Activated CD4-positive, alpha-beta T cell treated with anti-CD3 and anti-CD28 coated beads, Interleukin-2, amount 50 U/mL, for 24 hours (primary cell): Measurements from ENCODE around the gene LDLRAD1.
A peak's percentile ranks its signal among the peaks of the same experiment; 100 is the strongest.
"Not testable (repeated sequence)": the region's sequence is repeated elsewhere in the genome, so short reads cannot be mapped to it uniquely, and the experiment has no call there.

Experiments used
- DNase-seq, 2 donors: peaks; one replicate each; pipeline ENCODE4 v3.0.0-alpha.2; 2020; ENCODE audit warnings: low read depth in 1 of 2, low spot score in 1 of 2

The LDLRAD1 gene

DNA sequence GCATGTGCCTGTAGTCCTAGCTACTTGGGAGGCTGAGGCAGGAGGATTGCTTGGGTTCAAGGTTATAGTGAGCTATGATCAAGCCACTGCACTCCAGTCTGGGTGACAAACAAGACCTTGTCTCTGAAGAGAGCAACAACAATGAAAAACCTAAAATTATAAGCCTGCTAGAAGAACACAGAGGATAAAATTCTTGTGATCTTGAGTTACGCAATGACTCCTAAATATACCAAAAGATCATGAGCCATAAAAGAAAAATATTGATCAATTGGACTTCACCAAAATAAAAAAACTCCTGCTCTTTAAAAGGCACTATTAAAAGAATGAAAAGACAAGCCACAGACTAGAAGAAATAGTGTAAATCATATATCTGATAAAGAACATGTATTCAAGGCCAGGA, 22.3 kb downstream of the LDLRAD1 start:
- no peak for DNase-seq

DNA sequence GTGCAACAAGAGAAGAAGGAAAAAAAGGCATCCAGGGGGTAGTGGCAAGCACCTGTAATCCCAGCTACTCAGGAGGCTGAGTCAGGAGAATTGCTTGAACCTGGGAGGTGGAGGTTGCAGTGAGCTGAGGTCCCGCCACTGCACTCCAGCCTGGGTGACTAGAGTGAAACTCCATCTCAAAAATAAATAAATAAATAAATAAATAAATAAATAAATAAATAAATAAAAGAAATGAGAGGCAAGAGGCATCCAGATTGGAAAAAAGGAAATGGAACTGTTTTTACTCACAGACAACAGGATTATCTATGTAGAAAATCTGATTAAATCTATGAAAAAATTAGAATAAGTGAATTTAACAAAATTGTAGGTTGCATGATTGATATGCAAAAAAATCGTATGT, 23.5 kb downstream of the LDLRAD1 start:
- not testable (repeated sequence) for DNase-seq

DNA sequence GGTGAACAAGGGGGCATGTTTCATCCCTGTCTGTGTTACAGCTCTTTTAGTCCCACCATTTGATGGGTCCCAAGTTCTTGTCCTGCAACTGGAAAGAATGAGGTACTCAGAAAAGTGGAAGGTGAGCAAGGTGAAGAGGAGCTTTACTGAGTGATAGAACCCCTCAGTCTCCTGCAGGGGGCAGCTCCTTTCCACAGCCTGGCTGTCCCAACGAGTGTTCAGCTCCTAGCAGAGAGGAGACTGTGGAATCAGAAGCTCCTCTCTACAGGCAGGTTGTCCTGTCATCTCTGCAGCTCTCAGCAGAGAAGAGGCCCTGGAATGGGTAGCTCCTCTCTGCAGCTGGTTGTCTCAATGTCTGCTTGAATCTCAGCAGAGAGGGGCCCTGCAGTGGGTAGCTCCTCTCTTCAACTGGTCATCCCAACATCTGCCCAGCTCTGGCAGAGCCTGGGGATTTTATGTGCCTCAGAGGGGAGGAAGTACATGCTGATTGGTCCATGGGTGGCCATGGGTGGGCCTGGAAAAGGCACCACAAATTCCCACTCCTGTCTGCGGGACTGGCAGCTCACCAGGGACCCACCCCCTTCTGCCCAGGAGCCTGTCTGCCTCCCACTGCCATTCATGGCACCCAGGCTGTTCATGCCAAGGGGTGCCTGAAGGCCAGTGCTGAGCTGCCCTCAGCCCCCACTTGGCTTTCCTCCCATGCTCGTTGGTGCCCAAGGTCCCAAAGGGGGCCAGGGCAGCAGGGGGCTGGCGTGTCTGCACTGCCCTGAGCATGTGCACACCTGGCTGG, 25.7 kb downstream of the LDLRAD1 start:
- no peak for DNase-seq

DNA sequence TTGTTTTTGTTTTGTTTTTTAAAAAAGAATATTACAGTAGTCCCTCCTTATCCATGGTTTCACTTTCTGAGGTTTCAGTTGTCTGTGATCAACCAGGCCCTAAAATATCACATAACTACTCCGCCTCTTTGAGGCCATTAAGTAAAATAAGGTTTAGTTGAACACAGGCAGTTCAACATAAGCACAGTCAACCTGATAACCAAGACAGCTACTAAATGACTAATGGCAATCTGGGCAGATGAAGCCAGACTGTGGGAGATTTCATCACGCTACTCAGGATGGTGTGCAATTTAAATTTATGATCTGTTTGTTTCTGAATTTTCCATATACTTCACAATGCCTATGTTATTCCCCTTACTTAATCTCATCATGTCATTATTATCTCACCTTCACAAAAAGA, 30.1 kb downstream of the LDLRAD1 start:
- no peak for DNase-seq

DNA sequence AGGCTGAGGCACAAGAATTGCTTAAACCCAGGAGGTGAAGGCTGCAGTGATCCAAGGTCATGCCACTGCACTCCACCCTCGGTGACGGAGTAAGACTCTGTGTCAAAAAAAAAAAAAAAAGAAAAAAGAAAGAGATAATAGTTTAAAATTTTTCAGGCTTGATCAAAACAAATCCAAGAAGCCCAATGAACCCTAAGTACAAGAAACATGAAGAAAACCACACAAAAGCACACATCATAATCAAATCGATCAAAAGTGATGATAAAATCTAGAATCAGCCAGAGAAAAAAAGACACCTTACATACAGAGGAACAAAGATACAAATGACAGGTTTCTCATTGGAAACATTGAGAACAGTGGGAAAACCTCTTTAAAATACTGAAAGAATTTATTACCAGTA, 31.5 kb downstream of the LDLRAD1 start:
- DNase-seq, result no peak

DNA sequence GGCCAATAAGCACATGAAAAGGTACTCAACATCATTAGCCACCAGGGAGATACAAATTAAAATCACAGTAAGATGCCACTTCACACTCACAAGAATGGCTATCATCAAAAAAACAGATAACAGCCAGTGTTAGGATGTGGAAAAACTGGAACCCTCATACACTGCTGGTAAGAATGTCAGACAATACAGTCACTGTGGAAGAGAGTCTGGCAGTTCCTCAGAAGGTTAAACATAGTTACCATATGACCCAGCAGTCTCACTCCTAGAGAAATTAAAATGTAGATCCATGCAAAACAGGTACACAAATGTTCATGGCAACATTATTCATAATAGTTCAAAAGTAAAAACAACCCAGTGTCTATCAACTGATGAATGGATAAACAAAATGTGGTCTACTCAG, 33.3 kb downstream of the LDLRAD1 start:
- DNase-seq, result no peak

DNA sequence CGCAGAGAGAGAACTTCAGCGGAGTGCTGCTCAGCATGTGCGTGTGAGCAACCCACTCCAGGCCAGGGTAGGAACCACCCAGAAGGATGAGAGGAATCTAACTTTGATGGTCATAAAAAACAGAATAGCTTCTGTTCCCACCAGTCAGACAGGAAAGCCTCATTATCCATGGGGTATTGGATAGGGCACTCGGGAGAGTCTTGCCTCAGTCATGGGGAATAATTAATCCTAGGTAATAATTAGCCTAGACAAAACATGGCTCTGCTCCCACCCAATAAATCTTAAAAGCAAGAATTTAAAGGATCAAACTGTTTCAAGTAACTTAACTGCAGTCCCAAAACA, 35.3 kb downstream of the LDLRAD1 start:
- DNase-seq, result no peak

DNA sequence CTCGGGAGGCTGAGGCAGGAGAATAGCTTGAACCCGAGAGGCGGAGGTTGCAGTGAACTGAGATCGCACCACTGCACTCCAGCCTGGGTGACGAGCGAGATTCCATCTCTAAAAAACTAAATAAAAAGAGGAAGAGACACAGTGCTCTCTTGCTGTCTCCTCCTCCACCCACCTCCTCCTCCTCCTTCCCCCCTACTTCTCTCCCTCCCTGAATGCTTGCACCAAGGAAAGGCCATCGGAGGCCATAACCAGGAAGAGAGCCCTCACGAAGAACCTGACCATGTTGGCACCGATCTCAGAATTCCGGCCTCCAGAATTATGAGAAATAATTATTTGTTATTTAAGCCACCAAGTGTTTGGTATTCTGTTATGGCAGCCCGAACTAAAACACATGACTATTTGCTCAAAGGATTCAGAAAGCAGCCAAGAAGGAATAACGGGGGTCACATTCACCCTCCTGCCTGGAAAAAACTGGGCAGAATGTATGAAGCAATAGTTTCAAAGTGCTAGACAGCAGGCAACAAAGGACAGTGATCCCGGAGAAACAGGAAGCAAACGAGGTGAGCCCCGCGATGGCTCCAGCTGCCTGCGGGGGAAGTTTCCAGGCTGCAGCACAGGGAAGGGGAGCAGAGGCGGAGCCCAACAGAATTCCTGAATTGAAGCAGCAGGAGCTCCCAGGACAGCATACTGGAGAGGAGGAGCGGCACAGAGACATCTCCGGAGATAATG, 35.8 kb downstream of the LDLRAD1 start:
- no peak for DNase-seq

DNA sequence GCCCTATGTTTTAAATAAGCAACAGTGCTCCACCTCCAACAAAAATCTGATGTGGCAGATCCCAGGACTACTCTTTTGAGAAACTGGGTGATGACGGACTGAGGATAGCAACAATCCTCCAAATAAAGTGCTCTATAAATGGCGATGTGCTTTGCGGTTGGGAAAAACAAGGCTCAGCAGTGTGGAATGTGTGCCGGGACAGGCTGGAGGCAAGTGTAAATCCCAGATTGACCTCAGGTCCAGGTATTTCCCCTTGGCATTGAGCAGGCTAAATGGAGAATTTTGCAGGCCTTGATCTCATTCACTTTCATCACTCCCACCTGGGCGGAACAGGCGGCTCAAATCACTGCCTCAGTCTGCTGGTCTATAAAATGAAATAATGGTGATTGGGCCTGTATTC, 36.8 kb downstream of the LDLRAD1 start:
- no peak for DNase-seq

DNA sequence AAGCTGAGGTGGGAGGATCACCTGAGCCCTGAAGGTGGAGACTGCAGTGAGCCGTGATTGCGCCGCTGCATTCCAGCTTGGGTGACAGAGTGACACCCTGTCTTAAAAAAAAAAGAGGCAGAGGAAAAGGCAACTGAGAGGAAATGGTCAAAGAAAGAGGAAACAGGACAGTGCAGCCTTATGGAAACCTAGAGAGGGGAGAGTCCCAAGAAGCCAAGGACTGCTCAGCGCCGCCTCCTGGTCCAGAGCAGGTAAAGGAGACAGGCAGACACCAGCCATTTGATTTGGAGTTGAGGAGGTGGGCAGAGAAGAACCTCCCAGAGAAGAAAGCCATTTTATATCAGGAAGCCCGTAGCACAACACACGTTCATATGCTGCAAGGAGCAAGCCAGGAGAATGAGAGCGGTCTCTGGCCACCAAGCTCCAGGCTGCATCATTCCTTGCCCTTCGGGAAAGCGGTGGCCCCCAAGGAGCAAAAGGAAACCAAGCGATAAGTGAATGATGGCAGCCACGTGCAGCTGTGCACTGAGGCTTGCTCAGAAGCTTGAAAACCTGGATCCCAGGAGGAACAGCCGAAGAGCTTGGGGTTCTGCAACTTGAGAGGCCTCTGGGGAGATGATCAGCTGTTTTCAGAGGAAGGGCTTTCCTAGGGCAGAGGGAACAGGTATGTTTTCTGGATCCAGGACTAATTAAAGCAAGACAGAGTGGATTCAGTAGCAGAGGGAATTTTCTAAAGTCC, 38.1 kb downstream of the LDLRAD1 start:
- no peak for DNase-seq

DNA sequence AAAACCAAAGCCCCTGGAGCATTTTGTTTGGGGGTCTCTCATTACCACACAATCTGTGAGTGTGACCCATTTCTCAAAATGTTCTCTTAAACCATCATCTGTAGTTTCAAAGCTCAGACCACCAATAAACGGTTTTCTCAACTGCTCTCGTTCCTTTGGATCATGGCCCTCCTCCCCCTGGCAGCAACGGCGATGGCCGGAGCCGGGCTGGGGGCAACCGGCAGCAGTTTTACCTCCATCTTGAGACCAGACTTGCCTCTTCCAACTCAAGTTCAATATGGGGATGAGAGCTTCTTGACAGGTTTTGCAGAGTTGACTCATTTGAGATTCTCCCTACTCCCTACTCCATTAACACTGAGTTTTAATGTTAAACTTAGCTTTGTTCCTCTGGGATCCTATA, 42.1 kb downstream of the LDLRAD1 start:
- DNase-seq, result no peak

DNA sequence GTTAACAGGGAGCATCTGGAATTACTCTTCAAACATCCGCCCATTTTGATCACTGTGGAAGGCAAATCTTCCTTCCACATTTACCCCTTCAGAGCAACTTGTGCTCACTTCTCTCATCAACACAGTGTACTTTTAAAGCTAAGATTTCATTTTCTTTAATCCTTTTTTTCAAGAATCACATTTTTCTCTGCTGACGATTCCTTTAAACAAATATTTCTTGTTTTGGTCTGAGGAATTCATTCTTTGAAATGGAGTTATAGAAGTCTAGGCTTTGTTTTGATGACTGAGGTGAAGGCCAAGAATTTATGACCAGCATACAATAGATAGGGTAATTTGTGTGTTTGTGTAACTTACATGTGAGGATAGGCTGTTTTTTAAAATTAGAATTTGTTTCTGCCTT, 46.3 kb downstream of the LDLRAD1 start:
- DNase-seq, result no peak

DNA sequence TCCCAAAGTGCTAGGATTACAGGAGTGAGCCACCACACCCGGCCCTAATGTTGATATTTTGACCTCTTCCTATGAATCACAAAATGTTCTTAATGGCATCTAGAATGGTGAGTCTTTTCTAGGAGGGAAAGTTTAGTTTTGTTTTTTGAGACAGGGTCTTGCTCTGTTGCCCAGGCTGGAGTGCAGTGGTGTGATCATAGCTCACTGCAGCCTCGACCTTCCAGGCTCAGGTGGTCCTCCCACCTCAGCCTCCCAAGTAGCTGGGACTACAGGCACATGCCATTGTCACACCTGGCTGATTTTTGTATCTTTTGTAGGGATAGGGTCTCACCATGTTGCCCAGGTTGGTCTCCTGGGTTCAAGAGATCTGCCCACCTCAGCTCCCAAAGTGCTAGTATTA, 48.7 kb downstream of the LDLRAD1 start:
- DNase-seq, result not testable (repeated sequence)

DNA sequence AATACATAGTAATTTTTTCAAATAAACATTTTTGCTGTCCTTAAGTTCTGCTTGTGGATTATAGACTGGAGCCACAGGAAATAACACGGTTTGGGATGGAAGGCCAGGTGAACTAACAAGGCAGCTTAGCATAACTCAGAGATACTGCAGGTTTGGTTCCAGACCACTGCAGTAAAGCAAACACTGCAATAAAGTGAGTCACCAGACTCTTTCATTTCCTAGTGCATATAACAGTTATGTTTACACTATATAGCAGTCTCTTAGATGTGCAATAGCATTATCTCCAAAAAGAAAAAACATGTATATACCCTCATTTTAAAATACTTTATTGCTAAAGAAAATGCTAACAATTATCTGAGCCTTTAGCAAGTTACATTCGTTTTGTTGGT, 49.9 kb downstream of the LDLRAD1 start:
- no peak for DNase-seq

DNA sequence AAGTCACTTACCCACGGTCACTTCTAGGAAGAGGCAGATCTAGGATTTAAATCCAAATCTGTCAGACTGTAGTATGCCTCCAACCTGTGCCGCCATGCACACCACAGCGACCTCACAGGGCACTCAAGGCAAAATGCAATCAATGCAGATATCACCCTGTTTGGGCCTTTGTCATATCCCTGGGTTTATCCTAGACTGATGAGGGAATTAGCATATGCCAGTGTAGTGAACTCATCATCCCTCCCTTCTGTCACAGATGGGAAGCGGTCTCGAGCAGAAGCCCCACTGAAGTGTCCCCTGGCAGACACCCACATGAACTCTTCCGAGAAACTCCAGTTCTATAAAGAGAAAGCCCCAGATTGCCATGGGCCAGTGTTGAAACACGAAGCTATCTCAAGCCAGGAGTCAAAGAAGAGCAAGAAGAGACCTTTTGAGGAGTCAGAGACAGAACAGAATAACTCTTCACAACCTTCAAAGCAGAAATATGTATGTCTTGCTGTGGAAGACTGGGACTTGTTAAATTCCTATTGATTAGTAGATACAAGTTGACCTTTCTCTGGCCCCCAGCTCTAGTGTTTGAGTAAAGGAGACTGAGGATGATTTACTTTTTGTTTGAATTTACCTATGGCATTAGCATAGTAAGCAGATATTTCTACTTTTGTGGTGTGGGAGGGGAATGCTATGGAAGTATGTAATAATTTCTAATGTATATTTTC, 50.4 kb downstream of the LDLRAD1 start:
- no peak for DNase-seq

DNA sequence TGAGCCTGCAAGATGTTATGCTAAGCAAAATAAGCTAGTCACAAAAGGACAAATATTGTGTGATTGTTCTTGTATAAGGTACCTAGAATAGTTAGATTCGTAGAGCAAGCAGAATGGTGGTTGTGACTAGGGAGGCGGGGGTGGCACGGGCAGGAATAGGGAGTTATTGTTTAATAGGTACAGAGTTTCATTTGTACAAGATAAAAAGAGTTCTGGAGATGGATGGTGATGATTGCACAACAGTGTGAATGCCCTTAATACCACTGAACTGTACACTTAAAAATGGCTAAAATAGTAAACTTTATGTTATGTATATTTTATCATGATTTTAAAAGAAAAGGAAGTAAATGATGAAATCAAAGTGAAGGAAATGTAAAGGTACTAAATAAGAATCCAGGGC, 51.2 kb downstream of the LDLRAD1 start:
- no peak for DNase-seq

DNA sequence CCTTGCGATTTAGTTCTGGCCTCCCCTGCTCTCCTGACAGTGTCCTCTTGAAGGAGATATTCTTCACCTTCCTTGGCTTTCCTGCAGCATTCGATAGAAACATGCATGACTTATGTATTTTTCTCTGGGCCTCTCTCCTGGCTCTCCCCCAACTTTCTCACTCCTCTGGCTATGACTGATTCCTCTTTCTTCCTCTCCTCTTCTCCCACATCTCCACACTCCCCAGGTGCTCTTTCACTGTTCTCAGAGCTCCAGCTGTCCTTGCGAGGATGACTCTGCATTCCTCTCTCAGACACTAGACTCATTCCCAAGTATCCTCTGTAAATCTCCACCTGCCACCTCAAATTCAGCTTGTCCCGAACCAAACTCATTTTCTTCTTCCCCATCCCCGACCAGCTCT, 53.9 kb downstream of the LDLRAD1 start:
- DNase-seq, result no peak

DNA sequence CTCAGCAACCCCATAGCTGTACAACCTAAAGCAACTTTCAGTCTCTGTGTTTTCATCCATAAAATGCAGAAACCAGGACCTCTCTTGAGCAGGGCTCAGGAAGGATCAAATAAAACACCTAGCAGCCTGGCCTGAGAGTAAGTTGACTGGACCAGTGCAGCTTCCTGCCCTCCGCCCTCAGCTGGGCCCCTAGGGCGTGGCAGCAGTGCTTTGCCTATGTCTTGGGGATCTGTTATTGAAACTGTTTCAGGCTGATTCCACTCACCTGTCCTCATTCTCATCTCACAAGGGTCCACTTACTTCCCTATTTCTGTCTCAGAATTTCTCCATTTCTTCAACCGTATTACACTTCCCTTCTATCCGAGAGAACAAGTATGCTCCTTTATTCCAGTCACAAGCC, 54.5 kb downstream of the LDLRAD1 start:
- no peak for DNase-seq

DNA sequence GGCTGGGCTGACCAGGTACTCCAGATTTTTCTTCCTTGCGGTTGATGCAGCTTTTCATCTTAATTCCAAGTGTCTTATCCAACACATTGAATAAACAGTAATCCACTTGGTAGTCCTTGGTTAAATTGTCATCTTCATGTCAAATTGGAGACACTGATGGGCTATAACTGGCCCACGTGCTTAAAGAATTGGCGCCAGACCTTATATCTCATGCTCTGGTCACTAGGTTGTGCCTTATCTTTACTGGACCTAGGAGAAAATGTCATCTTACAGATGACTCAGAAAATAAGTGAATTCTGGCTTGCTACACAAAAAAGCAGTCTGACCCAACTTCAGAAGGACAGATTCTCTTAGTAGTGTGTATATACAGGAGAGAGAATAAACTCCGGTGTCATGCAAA, 55.6 kb downstream of the LDLRAD1 start:
- no peak for DNase-seq

DNA sequence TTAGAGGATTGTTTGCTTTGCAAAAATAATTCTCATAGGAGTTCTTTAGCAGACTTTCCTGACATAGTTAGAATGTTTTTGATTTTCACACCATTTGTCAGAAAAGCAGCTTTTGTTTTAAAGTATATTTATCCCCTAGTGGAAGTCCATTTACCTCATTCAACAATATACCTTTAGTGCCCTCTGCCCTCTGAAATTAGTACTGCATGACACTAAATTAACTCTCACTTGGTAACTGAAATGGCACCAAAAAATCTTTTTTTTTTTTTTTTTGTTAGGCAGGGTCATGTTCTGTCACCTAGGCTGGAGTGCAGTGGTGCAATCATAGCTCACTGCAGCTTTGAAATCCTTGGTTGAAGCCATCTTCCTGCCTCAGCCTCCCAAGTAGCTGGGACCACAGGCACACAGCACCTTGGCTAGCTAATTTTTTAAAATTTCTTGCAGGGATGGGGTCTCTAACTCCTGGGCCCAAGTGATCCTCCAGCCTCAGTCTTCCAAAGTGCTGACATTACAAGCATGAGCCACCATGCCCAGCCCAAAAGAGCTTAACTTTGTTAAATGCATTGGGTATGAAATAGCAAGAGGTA, 58.2 kb downstream of the LDLRAD1 start:
- DNase-seq, result peak in 1 of 2 donors; percentile 24
